Measurements from ENCODE around the gene ZNF512B. TPM values are rescaled to one million over a fixed set of nuclear protein-coding genes. Genes with fewer than 3 reads are reported as not detected.

Gene ZNF512B
- polyA plus RNA-seq, 1 donor from 2014 or later, result 0.30 TPM

GRCh38 chr20:63942969-63943807, 26.5 kb downstream of the ZNF512B start:
- H3K27ac Mint-ChIP-seq, result no peak overlapping the region
- no peak overlapping the region for H3K4me3 Mint-ChIP-seq
- H3K4me1 Mint-ChIP-seq, result peaks cover 12 to 20% (median 15%) of the 10 kb centered on the region in 3 donors
- H3K27me3 Mint-ChIP-seq, result no peaks in the 10 kb centered on the region
- H3K9me3 Mint-ChIP-seq, result no peaks in the 10 kb centered on the region
- H3K36me3 Mint-ChIP-seq, result no peaks in the 10 kb centered on the region

GRCh38 chr20:63942250-63942951, 27.3 kb downstream of the ZNF512B start:
- Mint-ChIP-seq H3K27me3 (no peaks in the 10 kb centered on the region), H3K27ac (peak overlapping the region in 2 of 3 donors; percentile 47 to 91), H3K9me3 (no peaks in the 10 kb centered on the region), H3K36me3 (no peaks in the 10 kb centered on the region), H3K4me3 (peak overlapping the region in 1 of 4 donors; percentile 70), H3K4me1 (peaks cover 6 to 12% (median 8%) of the 10 kb centered on the region in 3 donors)

- Mint-ChIP-seq H3K27ac (peak overlapping the region in 2 of 3 donors; percentile 31 to 91), H3K27me3 (no peaks in the 10 kb centered on the region), H3K36me3 (no peaks in the 10 kb centered on the region), H3K9me3 (no peaks in the 10 kb centered on the region), H3K4me3 (peak overlapping the region in 3 of 4 donors; percentile 22 to 65 (median 41)), H3K4me1 (peaks cover 0 to 6% (median 3%) of the 10 kb centered on the region in 3 donors)
These were observed 28.2 kb downstream of the ZNF512B start for GRCh38 chr20:63941282-63942081.

- H3K27ac Mint-ChIP-seq, result peak overlapping the region in 1 of 3 donors; percentile 91
- H3K36me3 Mint-ChIP-seq, result peaks cover 3% of the 10 kb centered on the region
- H3K27me3 Mint-ChIP-seq, result no peaks in the 10 kb centered on the region
- no peaks in the 10 kb centered on the region for H3K9me3 Mint-ChIP-seq
- peak overlapping the region in 2 of 4 donors; percentile 17 to 22 for H3K4me3 Mint-ChIP-seq
- H3K4me1 Mint-ChIP-seq, result peaks cover 0 to 6% (median 4%) of the 10 kb centered on the region in 3 donors
These were observed 29.1 kb downstream of the ZNF512B start for GRCh38 chr20:63940472-63941266.

- Mint-ChIP-seq H3K9me3 (no peaks in the 10 kb centered on the region), H3K4me1 (peaks cover 0 to 6% (median 4%) of the 10 kb centered on the region in 3 donors)
These were observed 29.7 kb downstream of the ZNF512B start for GRCh38 chr20:63940071-63940471.

GRCh38 chr20:63939061-63939935, 30.4 kb downstream of the ZNF512B start:
- peaks cover 4 to 7% (median 4%) of the 10 kb centered on the region in 3 donors for H3K4me1 Mint-ChIP-seq
- H3K9me3 Mint-ChIP-seq, result no peaks in the 10 kb centered on the region
- H3K27me3 Mint-ChIP-seq, result no peaks in the 10 kb centered on the region
- H3K4me3 Mint-ChIP-seq, result no peak overlapping the region
- H3K27ac Mint-ChIP-seq, result no peak overlapping the region
- peaks cover 3% of the 10 kb centered on the region for H3K36me3 Mint-ChIP-seq

More at GRCh38 chr20:63940071-63940471, 29.7 kb downstream of the ZNF512B start:
- H3K4me3 Mint-ChIP-seq, result no peak overlapping the region
- H3K27ac Mint-ChIP-seq, result peak overlapping the region in 1 of 3 donors; percentile 48
- H3K36me3 Mint-ChIP-seq, result peaks cover 3% of the 10 kb centered on the region
- H3K27me3 Mint-ChIP-seq, result no peaks in the 10 kb centered on the region

- Mint-ChIP-seq H3K4me3 (no peak overlapping the region), H3K36me3 (peaks cover 3% of the 10 kb centered on the region), H3K27me3 (no peaks in the 10 kb centered on the region), H3K27ac (peak overlapping the region in 1 of 3 donors; percentile 81), H3K4me1 (peaks cover 4 to 7% (median 4%) of the 10 kb centered on the region in 3 donors), H3K9me3 (no peaks in the 10 kb centered on the region)
These were observed 32.1 kb downstream of the ZNF512B start for GRCh38 chr20:63937596-63937995.

GRCh38 chr20:63935447-63935846, 34.3 kb downstream of the ZNF512B start:
- Mint-ChIP-seq H3K27ac (no peak overlapping the region), H3K36me3 (peaks cover 3% of the 10 kb centered on the region)

GRCh38 chr20:63934271-63935068, 35.3 kb downstream of the ZNF512B start:
- no peaks in the 10 kb centered on the region for H3K9me3 Mint-ChIP-seq
- H3K36me3 Mint-ChIP-seq, result peaks cover 3% of the 10 kb centered on the region
- peak overlapping the region in 2 of 3 donors; percentile 68 to 71 for H3K27ac Mint-ChIP-seq
- H3K4me3 Mint-ChIP-seq, result no peak overlapping the region
- no peaks in the 10 kb centered on the region for H3K27me3 Mint-ChIP-seq
- H3K4me1 Mint-ChIP-seq, result peaks cover 1 to 4% (median 2%) of the 10 kb centered on the region in 3 donors

More at GRCh38 chr20:63935447-63935846, 34.3 kb downstream of the ZNF512B start:
- H3K27me3 Mint-ChIP-seq, result no peaks in the 10 kb centered on the region
- H3K9me3 Mint-ChIP-seq, result no peaks in the 10 kb centered on the region
- H3K4me1 Mint-ChIP-seq, result peaks cover 1 to 4% (median 2%) of the 10 kb centered on the region in 3 donors
- H3K4me3 Mint-ChIP-seq, result no peak overlapping the region

GRCh38 chr20:63933646-63934045, 36.1 kb downstream of the ZNF512B start:
- no peaks in the 10 kb centered on the region for H3K9me3 Mint-ChIP-seq

GRCh38 chr20:63932606-63933160, 37.0 kb downstream of the ZNF512B start:
- Mint-ChIP-seq H3K9me3 (no peaks in the 10 kb centered on the region), H3K4me3 (no peak overlapping the region), H3K27me3 (no peaks in the 10 kb centered on the region), H3K4me1 (peaks cover 1 to 4% (median 2%) of the 10 kb centered on the region in 3 donors), H3K27ac (no peak overlapping the region), H3K36me3 (peaks cover 3% of the 10 kb centered on the region)

More at GRCh38 chr20:63933646-63934045, 36.1 kb downstream of the ZNF512B start:
- Mint-ChIP-seq H3K27me3 (no peaks in the 10 kb centered on the region), H3K4me3 (no peak overlapping the region), H3K27ac (no peak overlapping the region), H3K36me3 (peaks cover 3% of the 10 kb centered on the region), H3K4me1 (peaks cover 1 to 4% (median 2%) of the 10 kb centered on the region in 3 donors)

- peaks cover 1 to 4% (median 4%) of the 10 kb centered on the region in 3 donors for H3K4me1 Mint-ChIP-seq
- H3K9me3 Mint-ChIP-seq, result no peaks in the 10 kb centered on the region
- no peak overlapping the region for H3K27ac Mint-ChIP-seq
- peaks cover 3% of the 10 kb centered on the region for H3K36me3 Mint-ChIP-seq
- no peaks in the 10 kb centered on the region for H3K27me3 Mint-ChIP-seq
- no peak overlapping the region for H3K4me3 Mint-ChIP-seq
These were observed 38.0 kb downstream of the ZNF512B start for GRCh38 chr20:63931735-63932134.
